SH-SY5Y (cell line): ENCODE data around the gene MAP3K7CL.

Experiments
- GATA2 ChIP-seq: IDR thresholded peaks from 2 replicates; pipeline ENCODE4 v1.6.1; 2011; ENCODE audit warnings: mild to moderate bottlenecking, low read depth, low read length
- GATA3 ChIP-seq: IDR thresholded peaks from 2 replicates; pipeline ENCODE4 v1.6.1; 2011; ENCODE audit warnings: low read depth, mild to moderate bottlenecking, low read length, moderate library complexity

- TF ChIP-seq GATA2: no peak
- no peak for TF ChIP-seq GATA3
Observed at GRCh38 chr21:29174607-29175013, 44.2 kb downstream of the MAP3K7CL start.
